Spinal cord (tissue), 10 donors: ENCODE results near the gene SEMA4G. TPM values are rescaled to one million over a fixed set of nuclear protein-coding genes. Genes with fewer than 3 reads are reported as not detected.

Source experiments
- DNase-seq, 6 donors: peaks; one replicate each; pipeline versions ENCODE4 v3.0.0 to v3.0.0-alpha.2; 2013 to 2015; ENCODE audit warnings: low spot score in 6 of 6, low read depth in 4 of 6
- H3K27ac ChIP-seq: one replicate; pipeline ENCODE4 v1.5.1; 2013; ENCODE audit warnings: low read depth, low read length, control low read depth
- H3K27me3 ChIP-seq: one replicate; pipeline ENCODE4 v1.6.1; 2013; ENCODE audit warnings: low read length; ENCODE audit not compliant: control insufficient read depth, insufficient read depth
- H3K36me3 ChIP-seq: one replicate; pipeline ENCODE4 v1.6.1; 2013; ENCODE audit warnings: low read length; ENCODE audit not compliant: control insufficient read depth, insufficient read depth
- H3K4me1 ChIP-seq: one replicate; pipeline ENCODE4 v1.6.1; 2013; ENCODE audit warnings: low read length; ENCODE audit not compliant: control insufficient read depth, insufficient read depth
- H3K4me3 ChIP-seq: one replicate; pipeline ENCODE4 v1.5.1; 2013; ENCODE audit warnings: low read depth, low read length, control low read depth
- H3K9me3 ChIP-seq: one replicate; pipeline ENCODE4 v1.6.1; 2013; ENCODE audit warnings: low read length; ENCODE audit not compliant: control insufficient read depth, insufficient read depth
- WGBS: methylation state at CpG from one replicate; pipeline ENCODE4 v1.1.5; 2013; ENCODE audit warnings: missing lambda C conversion rate; ENCODE audit not compliant: insufficient coverage; 5-methylcytosine and 5-hydroxymethylcytosine counted together
- polyA plus RNA-seq, 2 donors: library from polyadenylated mRNA; unstranded; fragments of 120-200 nt; gene quantifications; one replicate each; pipeline ENCODE4 v1.2.1, GENCODE V29; 2013; ENCODE audit not compliant: insufficient read length in 2 of 2
- total RNA-seq, 2 donors: library from RNA; depleted of rRNA in 1 of 2; stranded (reverse); fragments of 120-200 nt in 1 of 2; fragments of >200 nt in 1 of 2; gene quantifications; one replicate each; pipeline versions ENCODE4 v1.2.3 to v1.2.4, GENCODE V29; 2013 to 2014
- donor health status: healthy.

The SEMA4G gene
- total and polyA plus RNA-seq, 4 donors = 8.6 to 72.6 (median 38.4) TPM

DNA sequence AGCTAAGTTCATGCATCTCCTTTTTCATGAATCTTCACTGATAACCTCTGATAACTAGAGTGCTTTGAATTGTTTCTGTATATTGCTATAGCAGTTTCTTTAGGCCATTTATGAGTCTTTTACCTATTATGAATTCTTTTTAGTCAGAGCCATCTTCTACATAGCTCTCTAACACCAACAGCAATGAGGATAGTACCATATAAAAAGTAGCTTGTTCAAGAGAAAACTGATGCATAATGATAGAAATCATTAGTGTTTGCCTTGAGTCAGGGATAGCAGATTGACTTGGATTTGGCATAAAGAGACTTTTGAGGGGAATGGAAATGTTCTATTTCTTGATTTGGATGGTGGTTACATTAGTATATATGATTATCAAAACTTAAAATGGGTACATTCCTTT lies 25.8 kb upstream of the SEMA4G start:
- Histone ChIP-seq H3K27me3 (no peaks in the 10 kb centered on the region), H3K27ac (no peak overlapping the region), H3K36me3 (peaks cover 42% of the 10 kb centered on the region), H3K9me3 (no peaks in the 10 kb centered on the region), H3K4me1 (no peaks in the 10 kb centered on the region), H3K4me3 (no peak overlapping the region)
- no peak for DNase-seq

DNA sequence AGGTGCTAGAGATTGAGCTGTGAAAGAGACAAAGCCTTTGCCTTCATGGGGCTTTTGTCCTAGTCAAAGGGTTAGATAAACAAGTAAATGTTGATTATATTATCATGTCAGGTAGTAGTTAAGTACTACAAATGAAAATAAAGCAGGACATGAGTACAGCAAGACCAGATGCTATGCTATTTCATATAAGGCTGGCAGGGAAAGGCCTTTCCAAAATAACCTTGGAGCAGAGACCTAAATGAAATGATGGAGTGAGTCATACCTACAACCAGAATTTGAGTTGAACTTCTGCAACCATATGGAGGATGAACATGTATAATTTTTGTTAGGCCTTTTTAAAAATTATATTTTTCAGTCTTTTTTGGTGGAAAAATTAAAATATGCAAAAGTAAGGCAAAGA lies 23.6 kb upstream of the SEMA4G start:
- Histone ChIP-seq H3K4me3 (no peak overlapping the region), H3K27ac (no peak overlapping the region), H3K4me1 (no peaks in the 10 kb centered on the region), H3K36me3 (peaks cover 33% of the 10 kb centered on the region), H3K27me3 (no peaks in the 10 kb centered on the region), H3K9me3 (no peaks in the 10 kb centered on the region)
- DNase-seq = no peak

DNA sequence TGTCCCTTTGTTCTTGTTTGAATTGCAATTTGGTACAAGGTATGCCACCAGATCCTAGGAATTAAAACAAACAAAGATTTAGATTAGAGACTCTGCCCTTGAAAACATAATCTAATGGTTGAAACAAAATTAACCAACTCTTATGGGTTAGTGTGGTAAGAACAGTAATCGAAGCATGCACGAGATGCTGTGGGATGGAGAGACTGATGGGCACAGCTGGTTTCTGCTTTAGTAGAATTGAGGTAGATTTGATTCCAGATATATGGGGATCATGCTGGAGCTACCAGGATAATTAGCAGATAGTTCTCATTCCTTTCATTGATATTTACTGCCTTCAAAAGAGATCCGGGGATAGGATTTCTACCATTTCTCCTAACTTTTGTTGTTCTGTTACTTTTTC lies 20.4 kb upstream of the SEMA4G start:
- Histone ChIP-seq H3K27ac (no peak overlapping the region), H3K27me3 (no peaks in the 10 kb centered on the region), H3K4me3 (no peak overlapping the region), H3K9me3 (no peaks in the 10 kb centered on the region), H3K36me3 (peaks cover 41% of the 10 kb centered on the region), H3K4me1 (no peaks in the 10 kb centered on the region)
- WGBS = no CpG with 5 or more reads among the region's 3 CpGs
- DNase-seq = no peak

DNA sequence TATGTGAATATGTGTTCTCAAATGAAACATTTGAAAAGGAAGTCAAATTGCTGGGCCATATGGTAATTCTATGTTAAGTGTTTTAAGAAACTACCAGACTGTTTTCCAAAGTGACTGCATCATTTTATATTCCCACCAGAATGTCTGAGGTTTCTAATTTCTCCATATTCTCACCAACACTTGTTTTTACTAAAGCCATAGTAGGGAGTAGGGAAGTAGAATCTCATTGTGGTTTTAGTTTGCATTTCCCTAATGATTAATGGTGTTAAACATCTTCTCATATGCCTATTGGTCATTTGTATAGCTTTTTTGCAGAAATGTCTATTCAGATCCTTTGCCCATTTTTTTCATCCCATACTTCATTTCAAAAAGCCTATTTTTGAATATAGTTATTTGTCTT lies 9.1 kb upstream of the SEMA4G start:
- no peak overlapping the region for H3K27ac ChIP-seq
- H3K9me3 ChIP-seq = no peaks in the 10 kb centered on the region
- H3K36me3 ChIP-seq = peaks cover 11% of the 10 kb centered on the region
- no peak overlapping the region for H3K4me3 ChIP-seq
- H3K4me1 ChIP-seq = no peaks in the 10 kb centered on the region
- DNase-seq = no peak
- no peaks in the 10 kb centered on the region for H3K27me3 ChIP-seq

GRCh38 chr10:100962351-100963080 lies 6.8 kb upstream of the SEMA4G start:
- no peak for DNase-seq
- H3K4me3 ChIP-seq = no peak overlapping the region
- H3K36me3 ChIP-seq = peaks cover 9% of the 10 kb centered on the region
- no peaks in the 10 kb centered on the region for H3K9me3 ChIP-seq
- H3K27me3 ChIP-seq = no peaks in the 10 kb centered on the region
- H3K27ac ChIP-seq = no peak overlapping the region
- 100% methylated on average over 1 of the region's 4 CpGs for WGBS
- no peaks in the 10 kb centered on the region for H3K4me1 ChIP-seq

GRCh38 chr10:100963826-100964225 lies 5.5 kb upstream of the SEMA4G start:
- H3K27ac ChIP-seq = no peak overlapping the region

GRCh38 chr10:100965820-100966219 lies 3.5 kb upstream of the SEMA4G start:
- 100% methylated on average over 2 of the region's 5 CpGs for WGBS
- no peak overlapping the region for H3K27ac ChIP-seq

More at GRCh38 chr10:100963826-100964225, 5.5 kb upstream of the SEMA4G start:
- WGBS = 71% methylated on average over 1 of the region's 1 CpG
- H3K4me3 ChIP-seq = no peak overlapping the region
- H3K27me3 ChIP-seq = no peaks in the 10 kb centered on the region
- H3K36me3 ChIP-seq = peaks cover 5% of the 10 kb centered on the region
- H3K4me1 ChIP-seq = peaks cover 2% of the 10 kb centered on the region
- no peak for DNase-seq
- no peaks in the 10 kb centered on the region for H3K9me3 ChIP-seq

GRCh38 chr10:100966887-100967286 lies 2.4 kb upstream of the SEMA4G start:
- peaks cover 3% of the 10 kb centered on the region for H3K36me3 ChIP-seq

More at GRCh38 chr10:100965820-100966219, 3.5 kb upstream of the SEMA4G start:
- Histone ChIP-seq H3K9me3 (no peaks in the 10 kb centered on the region), H3K4me3 (no peak overlapping the region), H3K36me3 (peaks cover 5% of the 10 kb centered on the region), H3K27me3 (no peaks in the 10 kb centered on the region), H3K4me1 (peaks cover 15% of the 10 kb centered on the region)
- DNase-seq = no peak

GRCh38 chr10:100967332-100967731 lies 2.0 kb upstream of the SEMA4G start:
- Histone ChIP-seq H3K4me3 (no peak overlapping the region), H3K27ac (no peak overlapping the region), H3K4me1 (peaks cover 23% of the 10 kb centered on the region), H3K9me3 (no peaks in the 10 kb centered on the region), H3K27me3 (no peaks in the 10 kb centered on the region), H3K36me3 (peaks cover 3% of the 10 kb centered on the region)
- WGBS = 79% methylated on average over 2 of the region's 2 CpGs
- no peak for DNase-seq

More at GRCh38 chr10:100966887-100967286, 2.4 kb upstream of the SEMA4G start:
- H3K27ac ChIP-seq = no peak overlapping the region
- no CpG with 5 or more reads among the region's 2 CpGs for WGBS
- no peaks in the 10 kb centered on the region for H3K27me3 ChIP-seq
- peaks cover 20% of the 10 kb centered on the region for H3K4me1 ChIP-seq
- no peaks in the 10 kb centered on the region for H3K9me3 ChIP-seq
- no peak overlapping the region for H3K4me3 ChIP-seq
- DNase-seq = no peak

GRCh38 chr10:100968062-100968736 lies 1.1 kb upstream of the SEMA4G start:
- DNase-seq = peak in 1 of 6 donors; percentile 51
- WGBS = 100% methylated on average over 1 of the region's 2 CpGs
- peaks cover 10% of the 10 kb centered on the region for H3K36me3 ChIP-seq
- no peaks in the 10 kb centered on the region for H3K9me3 ChIP-seq
- peaks cover 23% of the 10 kb centered on the region for H3K4me1 ChIP-seq
- no peaks in the 10 kb centered on the region for H3K27me3 ChIP-seq
- H3K27ac ChIP-seq = no peak overlapping the region
- no peak overlapping the region for H3K4me3 ChIP-seq
